H1 (cell line): Measurements from ENCODE around the gene RNF152. TPM values are rescaled to one million over a fixed set of nuclear protein-coding genes. Genes with fewer than 3 reads are reported as not detected.

Experiments
- CTCF ChIA-PET: fragments of 300-600 bp; sonication (Branson Sonifier 250); formaldehyde crosslinking; loops from one replicate; lab custom pipeline; 2021; ENCODE audit not compliant: partially characterized antibody; lab: Charles Lee
- POLR2A ChIA-PET: fragments of 300-600 bp; sonication (Branson Sonifier 250); formaldehyde crosslinking; loops from one replicate; lab custom pipeline; 2021; ENCODE audit warnings: inconsistent platforms; ENCODE audit not compliant: partially characterized antibody; lab: Charles Lee
- DNase-seq, 2 experiments: peaks; one replicate each; pipeline versions ENCODE4 v3.0.0 to v3.0.0-alpha.2; 2010 to 2022; ENCODE audit warnings: low spot score in 2 of 2, low read depth in 1 of 2, mixed read lengths in 1 of 2
- FAIRE-seq: peaks from 2 replicates; lab custom pipeline; 2011; peaks lifted over from hg19 to GRCh38; lab: Jason Lieb, UNC
- H2AFZ ChIP-seq: 2 replicates; pipeline ENCODE4 v1.8.1; 2012; ENCODE audit warnings: low read length, inconsistent platforms
- H2AK5ac ChIP-seq: 2 replicates; pipeline ENCODE4 v1.6.1; 2013; ENCODE audit warnings: low read depth, low read length
- H2BK120ac ChIP-seq: replicated peaks from 2 replicates; pipeline ENCODE3; 2013; ENCODE audit warnings: low read depth, low read length, inconsistent platforms
- H2BK12ac ChIP-seq: 2 replicates; pipeline ENCODE4 v1.6.1; 2013; ENCODE audit warnings: low read depth, low read length
- H2BK15ac ChIP-seq: 2 replicates; pipeline ENCODE4 v1.6.1; 2013; ENCODE audit warnings: low read length
- H2BK20ac ChIP-seq: 2 replicates; pipeline ENCODE4 v1.6.1; 2013; ENCODE audit warnings: low read length
- H2BK5ac ChIP-seq: 2 replicates; pipeline ENCODE4 v1.6.1; 2013; ENCODE audit warnings: low read depth, low read length
- H3K14ac ChIP-seq: 2 replicates; pipeline ENCODE4 v1.6.1; 2013; ENCODE audit warnings: inconsistent platforms; ENCODE audit not compliant: insufficient read length
- H3K18ac ChIP-seq: 2 replicates; pipeline ENCODE4 v1.6.1; 2013; ENCODE audit warnings: low read length; ENCODE audit errors: extremely low read depth
- H3K23ac ChIP-seq: 2 replicates; pipeline ENCODE4 v1.6.1; 2013; ENCODE audit warnings: inconsistent platforms; ENCODE audit not compliant: insufficient read length
- H3K23me2 ChIP-seq: 2 replicates; pipeline ENCODE4 v1.6.1; 2013; ENCODE audit warnings: low read depth, low read length
- H3K27ac ChIP-seq: 2 replicates; pipeline ENCODE4 v1.6.1; 2011; ENCODE audit warnings: low read depth, low read length, inconsistent platforms
- H3K27me3 ChIP-seq, 4 experiments: replicated peaks in 1 of 4; 1 replicate in 1 of 4; 2 replicates in 3 of 4; pipeline versions ENCODE4 v1.6.1 to v1.8.1; 2011 to 2013; ENCODE audit warnings: low read length in 3 of 4, mild to moderate bottlenecking in 3 of 4, inconsistent platforms in 2 of 4, mixed read lengths in 2 of 4, moderate library complexity in 1 of 4; ENCODE audit not compliant: control insufficient read depth in 3 of 4, insufficient read depth in 3 of 4; ENCODE audit errors: extremely low read depth in 1 of 4
- H3K36me3 ChIP-seq, 4 experiments: 2 replicates each; pipeline versions ENCODE4 v1.6.1 to v1.8.1; 2011 to 2013; ENCODE audit warnings: mild to moderate bottlenecking in 4 of 4, low read length in 3 of 4, moderate library complexity in 2 of 4, control low read depth in 1 of 4, inconsistent platforms in 1 of 4; ENCODE audit not compliant: insufficient read depth in 4 of 4, control insufficient read depth in 2 of 4
- H3K4ac ChIP-seq: replicated peaks from 2 replicates; pipeline ENCODE3; 2013; ENCODE audit warnings: low read length, low read depth, mixed read lengths, inconsistent platforms; ENCODE audit not compliant: insufficient read length
- H3K4me1 ChIP-seq, 4 experiments: replicated peaks in 1 of 4; 1 replicate in 1 of 4; 2 replicates in 3 of 4; pipeline versions ENCODE4 v1.6.1 to v1.8.1; 2011 to 2013; ENCODE audit warnings: low read length in 3 of 4, inconsistent platforms in 2 of 4, mixed read lengths in 1 of 4; ENCODE audit not compliant: insufficient read depth in 4 of 4, control insufficient read depth in 3 of 4
- H3K4me2 ChIP-seq, 2 experiments: 2 replicates each; pipeline versions ENCODE4 v1.6.1 to v1.8.1; 2011 to 2013; ENCODE audit warnings: low read depth in 2 of 2, low read length in 2 of 2, control low read depth in 1 of 2, inconsistent platforms in 1 of 2, mild to moderate bottlenecking in 1 of 2; ENCODE audit not compliant: insufficient read depth in 1 of 2
- H3K4me3 ChIP-seq, 4 experiments: fragments of 200-600, 300-600 bp in 1 of 4; sonication (generic), shearing (Covaris generic), sonication (Bioruptor Twin) in 1 of 4; 2 replicates each; pipeline versions ENCODE4 v1.5.1 to v1.8.1; 2011 to 2016; ENCODE audit warnings: low read length in 4 of 4, low read depth in 3 of 4, control low read depth in 2 of 4, inconsistent platforms in 2 of 4, mild to moderate bottlenecking in 2 of 4, mixed read lengths in 1 of 4, moderate library complexity in 1 of 4; ENCODE audit not compliant: insufficient read depth in 2 of 4; ENCODE audit errors: extremely low read depth in 1 of 4
- H3K56ac ChIP-seq: replicated peaks from 2 replicates; pipeline ENCODE3; 2013; ENCODE audit warnings: low read depth, mild to moderate bottlenecking, mixed read lengths, low read length, inconsistent platforms; ENCODE audit not compliant: insufficient read length
- H3K79me1 ChIP-seq: 2 replicates; pipeline ENCODE4 v1.6.1; 2013; ENCODE audit warnings: low read depth, low read length, control low read depth
- H3K79me2 ChIP-seq, 2 experiments: 2 replicates each; pipeline versions ENCODE4 v1.6.1 to v1.8.1; 2012 to 2013; ENCODE audit warnings: low read length in 2 of 2, mild to moderate bottlenecking in 2 of 2, inconsistent platforms in 1 of 2; ENCODE audit not compliant: insufficient read depth in 2 of 2, control insufficient read depth in 1 of 2
- H3K9ac ChIP-seq, 4 experiments: replicated peaks in 1 of 4; 1 replicate in 1 of 4; 2 replicates in 3 of 4; pipeline versions ENCODE4 v1.6.1 to v1.8.1; 2011 to 2013; ENCODE audit warnings: low read depth in 3 of 4, low read length in 3 of 4, control low read depth in 2 of 4, mild to moderate bottlenecking in 2 of 4, moderate library complexity in 2 of 4, inconsistent platforms in 1 of 4; ENCODE audit errors: extremely low read depth in 1 of 4
- H3K9me3 ChIP-seq, 2 experiments: 2 replicates each; pipeline versions ENCODE4 v1.6.1 to v1.8.1; 2012 to 2013; ENCODE audit warnings: mild to moderate bottlenecking in 2 of 2, moderate library complexity in 2 of 2, control low read depth in 1 of 2, inconsistent platforms in 1 of 2, low read depth in 1 of 2, low read length in 1 of 2, mixed read lengths in 1 of 2; ENCODE audit not compliant: insufficient read depth in 2 of 2
- H4K20me1 ChIP-seq, 2 experiments: replicated peaks in 1 of 2; 2 replicates each; pipeline versions ENCODE3 to v1.8.1; 2011 to 2013; ENCODE audit warnings: inconsistent platforms in 2 of 2, low read length in 2 of 2, mild to moderate bottlenecking in 1 of 2; ENCODE audit not compliant: insufficient read depth in 2 of 2, control insufficient read depth in 1 of 2
- H4K5ac ChIP-seq: 2 replicates; pipeline ENCODE4 v1.6.1; 2013; ENCODE audit warnings: low read length, low read depth, mixed read lengths, inconsistent platforms; ENCODE audit not compliant: insufficient read length
- H4K8ac ChIP-seq: 2 replicates; pipeline ENCODE4 v1.8.0; 2013; ENCODE audit warnings: mild to moderate bottlenecking, moderate library complexity, low read length, inconsistent platforms; ENCODE audit not compliant: insufficient read depth; ENCODE audit errors: extremely low read depth
- H4K91ac ChIP-seq: replicated peaks from 2 replicates; pipeline ENCODE3; 2013; ENCODE audit warnings: low read length, mixed read lengths, inconsistent platforms; ENCODE audit not compliant: insufficient read length
- ASH2L ChIP-seq: fragments of 200-600, 300-600 bp; sonication (generic); IDR thresholded peaks from one replicate; pipeline ENCODE4 v1.7.1; 2017; ENCODE audit warnings: low read length
- CHD1 ChIP-seq: IDR thresholded peaks from 2 replicates; pipeline ENCODE4 v1.6.1; 2012; ENCODE audit warnings: low read depth, low read length, improper control_type of control experiment
- CTCF ChIP-seq, 3 experiments: IDR thresholded peaks; 1 replicate in 2 of 3; 2 replicates in 1 of 3; pipeline versions ENCODE4 v1.5.1 to v1.6.1; 2011; ENCODE audit warnings: low read length in 3 of 3, mild to moderate bottlenecking in 3 of 3, inconsistent platforms in 2 of 3, low read depth in 1 of 3, moderate library complexity in 1 of 3; ENCODE audit not compliant: insufficient read depth in 1 of 3; ENCODE audit errors: control extremely low read depth in 1 of 3
- HDAC6 ChIP-seq: IDR thresholded peaks from one replicate; pipeline ENCODE4 v1.7.1; 2012; ENCODE audit warnings: low read depth, mild to moderate bottlenecking, inconsistent platforms, low read length, moderate library complexity
- PHF8 ChIP-seq: fragments of 200-600 bp; sonication (generic); conservative IDR thresholded peaks from 2 replicates; pipeline ENCODE4 v1.7.1; 2012; ENCODE audit warnings: low read depth, mild to moderate bottlenecking, inconsistent platforms, low read length, moderate library complexity
- RBBP5 ChIP-seq: IDR thresholded peaks from 2 replicates; pipeline ENCODE4 v1.7.1; 2012; ENCODE audit warnings: low read depth, mild to moderate bottlenecking, inconsistent platforms, low read length, moderate library complexity, borderline replicate concordance
- RNF2 ChIP-seq: fragments of 200-900, 300-1000 bp; sonication (generic); IDR thresholded peaks from 2 replicates; pipeline ENCODE4 v1.7.1; 2016; ENCODE audit warnings: borderline replicate concordance, low read depth, mild to moderate bottlenecking, antibody characterized with exemption, low read length; ENCODE audit not compliant: poor library complexity, severe bottlenecking; ENCODE audit errors: missing control alignments
- SAP30 ChIP-seq: fragments of 300-600 bp; sonication (generic); IDR thresholded peaks from 2 replicates; pipeline ENCODE4 v1.7.1; 2012; ENCODE audit warnings: low read length, moderate library complexity, mild to moderate bottlenecking, inconsistent platforms; ENCODE audit not compliant: insufficient read depth, insufficient replicate concordance
- SP4 ChIP-seq: IDR thresholded peaks from 2 replicates; pipeline ENCODE4 v1.6.1; 2012; ENCODE audit warnings: low read length, inconsistent platforms
- WGBS, 2 experiments: shearing (Covaris generic) in 1 of 2; methylation state at CpG; one replicate each; pipeline versions ENCODE4 v1.1.6 to v1.1.7; 2013 to 2015; ENCODE audit warnings: low lambda C conversion rate in 2 of 2, mixed read lengths in 2 of 2, inconsistent platforms in 1 of 2, low coverage in 1 of 2, missing lambda C conversion rate in 1 of 2; ENCODE audit not compliant: insufficient replicate concordance in 2 of 2, insufficient coverage in 1 of 2, insufficient read length in 1 of 2; ENCODE audit errors: extremely low coverage in 1 of 2, missing lambda C conversion rate in 1 of 2; 5-methylcytosine and 5-hydroxymethylcytosine counted together
- polyA plus RNA-seq, 7 experiments: library from polyadenylated mRNA; depleted of rRNA in 3 of 7; stranded (reverse) in 5 of 7; unstranded in 2 of 7; fragments of >200 nt in 5 of 7; fragments of 200-250 nt in 2 of 7; gene quantifications; 1 replicate in 5 of 7; 2 replicates in 1 of 7; 4 replicates in 1 of 7; pipeline versions ENCODE4 v1.2.1 to v1.2.3, GENCODE V29; 2011 to 2013; ENCODE audit warnings: missing spikeins in 2 of 7, mixed read lengths in 2 of 7
- total RNA-seq: library from RNA; stranded (reverse); fragmentation: NEBNext Ultra II Directional; extraction: Animal tissue kit (Norgen Biotek cat#: 25700); gene quantifications from 2 replicates; pipeline ENCODE4 v1.2.1, GENCODE V29; 2021

RNF152 gene
- total and polyA plus RNA-seq, 2 of the 8 experiments (the other 6 are each of a cell fraction or from before 2014, with no cell fraction given), result 1.1 to 2.7 TPM

- Histone ChIP-seq H2BK12ac (no peak overlapping the region), H2BK5ac (no peak overlapping the region), H3K9ac (no peak overlapping the region), H2BK120ac (no peak overlapping the region), H4K5ac (no peak overlapping the region), H2BK20ac (no peak overlapping the region), H3K23me2 (no peaks in the 10 kb centered on the region), H3K23ac (no peak overlapping the region), H3K4ac (no peak overlapping the region), H4K20me1 (no peaks in the 10 kb centered on the region), H3K9me3 (peaks cover 2 to 6% of the 10 kb centered on the region in 2 experiments; a peak in 2 of 4 replicates), H3K4me3 (no peak overlapping the region), H4K8ac (no peak overlapping the region), H3K27ac (no peak overlapping the region), H4K91ac (no peak overlapping the region), H3K4me1 (no peaks in the 10 kb centered on the region), H3K27me3 (no peaks in the 10 kb centered on the region), H2AK5ac (no peak overlapping the region), H3K4me2 (no peak overlapping the region), H3K79me2 (no peaks in the 10 kb centered on the region), H3K18ac (no peak overlapping the region), H2AFZ (no peak overlapping the region), H2BK15ac (no peak overlapping the region), H3K36me3 (no peaks in the 10 kb centered on the region), H3K14ac (no peak overlapping the region), H3K56ac (no peak overlapping the region), H3K79me1 (no peaks in the 10 kb centered on the region)
- WGBS, 2 experiments, result 93% methylated on average over 3 of the region's 3 CpGs; no CpG with 5 or more reads in 1 of the 2 experiments
- DNase-seq, result no peak
- CTCF ChIA-PET, result interaction anchor here (0.8 to 1.7 kb wide), 5 partner anchors 10 to 349 kb away, joined by 3 to 8 read pairs (median 3); no protein-coding TSS in a partner anchor
- TF ChIP-seq SP4 (no peak), SAP30 (no peak), ASH2L (no peak), PHF8 (no peak), CTCF (IDR thresholded peaks at IDR 0.05; ENCODE audit: control extremely low read depth in 1 of 3, insufficient read depth in 1 of 3, low read depth in 1 of 3, low read length in 3 of 3) (no peak), HDAC6 (no peak), RNF2 (no peak), RBBP5 (no peak), CHD1 (no peak)
- POLR2A ChIA-PET, result no interaction called here
- no peak for FAIRE-seq
Observed at GRCh38 chr18:61929881-61930640, 37.3 kb upstream of the RNF152 start.
